NCI-H1436 (cell line): Measurements from ENCODE around the gene HMCN2.

Source experiments
- DNase-seq: peaks from one replicate; lab custom pipeline; 2025; lab: John Stamatoyannopoulos, UW

HMCN2 gene

DNA sequence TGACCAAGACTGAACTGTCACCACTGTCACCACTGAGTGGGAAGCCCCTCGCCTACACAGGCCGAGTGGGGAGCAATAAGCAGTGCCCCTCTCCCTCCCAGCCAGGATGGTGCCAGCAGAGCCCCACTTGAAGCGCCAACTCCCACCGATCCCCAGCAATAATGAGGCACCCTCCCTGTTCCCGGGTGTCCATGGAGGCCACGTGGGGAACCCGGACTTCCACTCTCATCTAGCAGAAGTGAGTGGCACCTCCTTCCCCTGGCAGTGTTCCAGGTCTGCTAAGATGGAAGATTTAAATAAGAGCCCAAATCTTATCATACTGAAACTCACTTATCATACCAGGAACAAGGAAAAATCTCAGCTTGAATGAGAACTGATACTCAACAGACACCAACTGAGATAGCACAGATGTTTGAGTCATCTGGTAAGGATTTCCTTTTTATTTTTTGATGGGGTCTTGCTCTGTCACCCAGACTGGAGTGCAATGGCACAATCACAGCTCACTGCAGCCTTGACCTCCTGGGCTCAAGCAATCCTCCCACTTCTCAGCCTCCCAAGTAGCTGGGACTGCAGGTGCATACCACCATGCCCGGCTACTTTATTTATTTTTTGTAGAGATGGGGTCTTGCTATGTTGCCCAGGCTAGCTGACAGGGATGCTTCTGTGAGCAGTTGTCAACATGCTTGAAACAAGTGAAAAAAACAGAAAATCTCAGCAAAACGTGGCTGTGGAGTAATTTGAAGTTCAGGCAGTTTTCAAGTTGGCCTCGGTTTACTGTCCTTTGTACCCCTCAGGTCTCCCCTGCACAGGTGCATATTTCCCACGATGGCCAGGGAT is 149.6 kb downstream of the HMCN2 start:
- no peak for DNase-seq

DNA sequence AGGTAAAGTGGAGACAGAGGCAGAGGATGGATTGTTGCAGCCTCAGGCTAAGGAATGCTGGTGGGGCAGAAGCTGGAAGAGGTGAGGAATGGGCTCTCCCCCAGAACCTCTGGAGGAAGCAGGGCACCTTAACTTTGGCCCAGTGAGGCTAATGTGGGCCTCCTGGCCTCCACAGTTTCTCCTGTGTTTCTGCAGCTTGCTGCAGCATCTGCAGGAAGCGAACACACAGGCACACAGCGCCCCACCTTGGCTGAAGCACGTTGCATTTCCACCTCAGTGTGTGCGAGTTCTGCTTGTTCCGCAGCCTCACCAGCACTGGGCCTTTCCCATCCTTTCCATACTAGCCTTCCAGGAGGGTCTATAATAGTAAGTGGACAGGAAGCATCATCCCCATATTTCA is 152.0 kb downstream of the HMCN2 start:
- no peak for DNase-seq

DNA sequence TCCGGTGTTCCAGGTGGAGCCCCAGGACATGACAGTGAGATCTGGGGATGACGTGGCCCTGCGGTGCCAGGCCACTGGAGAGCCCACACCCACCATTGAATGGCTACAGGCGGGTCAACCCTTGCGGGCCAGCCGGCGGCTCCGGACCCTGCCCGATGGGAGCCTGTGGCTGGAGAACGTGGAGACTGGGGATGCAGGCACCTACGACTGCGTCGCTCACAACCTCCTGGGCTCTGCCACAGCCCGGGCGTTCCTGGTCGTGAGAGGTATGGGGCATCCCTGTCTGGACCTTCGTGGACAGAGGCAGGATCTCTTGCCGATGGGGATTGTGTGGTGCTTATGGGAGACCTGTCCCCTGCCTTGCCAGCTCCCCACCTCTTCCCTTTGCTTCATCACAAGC is 153.2 kb downstream of the HMCN2 start:
- DNase-seq = no peak

DNA sequence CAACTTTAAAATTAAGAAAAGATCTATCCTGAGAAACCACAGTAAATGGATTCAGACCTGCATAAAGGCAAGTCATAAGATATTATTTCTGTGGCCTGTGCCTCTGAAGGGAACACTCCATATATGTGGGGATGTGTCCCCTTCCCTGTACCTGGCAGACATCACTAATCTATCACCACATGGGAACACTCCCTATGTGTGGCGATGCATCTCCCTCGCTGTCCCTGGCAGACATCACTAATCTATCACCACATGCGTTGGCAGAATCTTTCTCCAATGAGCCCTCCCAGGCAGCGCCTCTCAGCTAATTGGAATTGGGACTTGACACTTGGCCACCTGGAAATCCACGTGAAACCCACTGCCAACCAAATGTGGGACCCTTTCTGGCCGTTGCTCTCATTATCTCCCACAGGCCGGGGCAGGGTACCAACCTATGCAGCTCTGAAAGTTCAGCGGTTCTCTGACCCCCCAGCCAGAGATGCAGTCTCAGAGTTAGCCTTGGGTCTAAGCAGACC is 154.0 kb downstream of the HMCN2 start:
- DNase-seq = no peak

DNA sequence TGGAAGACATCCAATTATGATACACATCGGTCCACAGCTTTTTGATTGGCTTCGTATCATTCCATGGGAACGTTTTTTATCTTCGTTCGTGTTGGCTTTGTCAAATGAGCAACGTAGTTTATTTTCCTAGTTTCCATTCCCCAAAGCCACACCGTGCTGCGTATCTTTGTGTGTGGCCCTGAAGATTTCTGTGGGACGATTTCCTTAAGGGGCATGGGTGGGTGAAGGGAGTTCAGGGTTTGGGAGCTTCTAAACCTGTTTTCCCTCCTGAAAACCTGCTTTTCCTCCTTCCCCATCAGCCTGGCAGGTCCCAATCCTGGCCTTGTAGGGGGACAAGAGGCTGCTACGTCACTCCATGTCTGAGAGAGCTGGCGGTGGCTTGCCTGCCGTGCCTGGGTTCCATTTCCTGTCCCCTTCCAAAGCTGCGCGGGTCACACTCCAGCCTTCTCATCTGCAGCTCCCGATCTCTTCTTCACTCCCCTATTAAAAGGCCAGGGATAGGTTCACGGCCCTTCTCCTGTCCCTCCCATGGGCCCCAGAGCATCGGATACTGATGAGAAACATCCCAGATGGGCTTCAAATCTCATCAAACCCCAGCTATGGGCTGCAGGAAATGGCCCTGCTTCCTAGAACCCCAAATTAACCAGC is 155.7 kb downstream of the HMCN2 start:
- no peak for DNase-seq

DNA sequence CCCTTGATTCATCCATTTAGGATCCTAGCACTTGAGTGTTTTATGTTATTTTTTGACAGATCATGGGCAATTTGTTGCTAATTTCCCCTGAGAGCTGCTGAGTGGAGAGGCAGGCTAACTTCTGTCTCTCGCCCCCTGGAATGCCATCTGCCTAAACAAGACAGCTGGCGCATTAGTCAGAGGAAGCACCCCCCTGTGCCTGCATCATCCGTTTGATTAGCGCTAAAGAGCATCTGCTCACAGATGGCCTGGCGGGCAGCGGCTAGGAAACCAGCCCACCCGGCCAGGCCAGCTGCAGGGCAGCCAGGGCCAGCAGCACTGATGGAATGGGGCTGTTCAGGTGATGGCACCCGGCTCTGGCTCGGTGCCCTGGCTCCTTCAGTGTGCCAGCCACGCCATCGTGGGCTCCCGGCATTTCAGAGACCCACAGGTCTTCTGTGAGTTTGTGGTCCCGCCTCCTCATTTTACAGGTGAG is 156.3 kb downstream of the HMCN2 start:
- peak; percentile 15 for DNase-seq

DNA sequence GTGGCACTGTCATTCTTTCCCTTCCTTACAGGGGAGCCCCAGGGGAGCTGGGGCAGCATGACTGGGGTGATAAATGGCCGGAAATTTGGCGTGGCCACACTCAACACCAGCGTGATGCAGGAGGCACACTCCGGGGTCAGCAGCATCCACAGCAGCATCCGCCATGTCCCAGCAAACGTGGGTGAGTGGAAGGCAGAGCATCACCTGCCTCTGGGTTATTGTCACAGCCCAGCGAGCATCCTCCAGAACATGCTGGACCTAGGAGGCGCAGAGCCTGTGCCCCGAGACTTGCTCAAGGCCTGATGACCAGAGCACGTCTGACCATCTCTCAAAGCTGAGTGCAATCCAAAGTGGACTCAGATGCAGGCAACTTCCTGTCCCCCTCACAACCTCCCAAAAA is 157.0 kb downstream of the HMCN2 start:
- no peak for DNase-seq

DNA sequence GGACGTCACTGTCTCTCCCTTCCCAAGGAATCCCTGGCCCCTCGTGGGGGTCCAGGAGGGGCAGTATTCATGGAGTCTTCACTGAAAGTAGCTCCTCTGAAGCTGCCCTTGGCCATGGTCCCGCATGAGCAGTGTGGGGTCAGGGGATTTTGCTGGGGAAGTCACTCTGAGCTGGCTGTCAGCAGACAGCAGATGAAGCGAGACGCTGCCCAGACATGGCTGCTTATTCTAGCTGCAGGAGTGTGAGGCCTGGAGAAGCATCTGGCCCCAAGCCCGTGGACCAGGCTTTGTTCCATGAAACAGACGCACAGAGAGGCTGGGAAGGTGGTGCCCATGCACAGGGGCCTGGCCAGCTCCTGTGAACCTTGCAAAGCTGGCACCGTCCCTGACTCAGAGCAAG is 157.7 kb downstream of the HMCN2 start:
- no peak for DNase-seq

DNA sequence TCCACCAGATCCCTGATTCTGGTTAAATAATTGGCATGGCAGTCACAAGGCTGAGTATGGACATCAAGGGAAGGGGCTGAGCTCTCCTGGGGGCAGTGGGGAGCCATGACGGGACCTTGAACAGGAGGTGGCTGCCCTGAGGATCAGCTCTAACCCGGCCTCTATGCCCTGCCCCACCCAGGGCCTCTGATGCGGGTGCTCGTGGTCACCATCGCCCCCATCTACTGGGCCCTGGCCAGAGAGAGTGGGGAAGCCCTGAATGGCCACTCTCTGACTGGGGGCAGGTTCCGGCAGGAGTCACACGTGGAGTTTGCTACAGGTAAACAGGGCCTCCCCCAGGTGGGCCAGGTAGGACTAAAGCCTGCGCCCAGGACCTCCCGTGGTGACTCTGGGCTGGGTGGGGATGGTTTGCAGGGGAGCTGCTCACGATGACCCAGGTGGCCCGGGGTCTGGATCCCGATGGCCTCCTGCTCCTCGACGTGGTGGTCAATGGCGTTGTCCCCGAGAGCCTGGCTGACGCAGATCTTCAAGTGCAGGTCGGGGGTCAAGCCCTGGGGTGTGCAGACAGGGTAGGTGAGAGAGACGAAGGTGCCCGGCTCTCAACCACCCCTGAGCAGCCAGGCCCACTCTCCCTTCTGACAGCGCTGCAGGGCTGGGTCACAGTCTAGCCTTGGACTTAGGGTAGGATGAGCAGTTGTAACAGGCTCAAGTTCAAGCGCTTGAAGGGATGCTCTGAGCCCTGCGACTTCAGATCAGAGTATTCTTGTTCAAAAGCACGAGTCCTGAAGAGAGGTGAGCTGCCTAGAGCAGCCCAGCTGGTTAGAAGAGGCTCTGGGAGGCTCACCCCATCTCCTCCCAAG is 159.3 kb downstream of the HMCN2 start:
- DNase-seq = no peak

DNA sequence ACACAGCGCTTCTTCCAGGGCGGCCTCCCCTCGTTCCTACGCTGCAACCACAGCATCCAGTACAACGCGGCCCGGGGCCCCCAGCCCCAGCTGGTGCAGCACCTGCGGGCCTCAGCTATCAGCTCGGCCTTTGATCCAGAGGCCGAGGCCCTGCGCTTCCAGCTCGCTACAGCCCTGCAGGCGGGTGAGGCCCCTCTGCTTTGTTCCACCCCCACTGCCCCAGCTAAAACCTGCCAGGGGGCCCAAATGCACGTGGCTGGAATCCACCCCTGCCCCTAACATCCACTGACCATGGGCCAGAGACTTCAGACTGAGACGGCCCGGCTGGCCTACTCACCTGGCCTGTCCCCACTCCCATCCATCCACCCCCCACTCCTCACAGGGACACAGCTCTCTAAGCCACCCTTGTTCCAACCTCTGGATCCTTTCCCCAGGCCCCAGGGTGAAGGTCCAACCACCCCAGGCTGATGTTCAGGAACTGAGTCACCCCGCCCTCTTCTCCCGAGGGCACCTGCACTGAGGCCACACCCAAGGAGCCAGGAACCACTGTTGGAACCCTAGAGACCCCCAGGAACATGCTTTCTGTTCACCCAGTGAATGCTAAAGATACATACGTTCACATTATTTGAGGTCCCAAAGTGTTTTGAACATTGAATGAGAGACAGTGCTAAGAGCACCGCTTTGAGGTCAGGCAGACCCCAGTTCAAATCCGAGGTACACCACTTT is 160.3 kb downstream of the HMCN2 start:
- DNase-seq = no peak

DNA sequence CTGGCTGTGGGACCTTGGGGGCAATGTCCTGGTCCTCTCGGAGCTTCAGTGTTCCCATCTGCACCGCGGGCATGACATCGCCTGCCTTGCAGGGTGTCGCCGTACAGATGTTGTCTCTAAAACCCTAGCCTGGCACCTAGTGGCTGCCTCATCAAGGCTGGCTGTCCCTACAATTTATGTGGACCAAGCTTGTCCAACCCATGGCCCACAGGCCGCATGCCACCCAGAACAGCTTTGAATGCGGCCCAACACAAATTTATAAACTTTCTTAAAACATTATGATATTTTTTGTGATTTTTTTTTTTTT is 160.9 kb downstream of the HMCN2 start:
- DNase-seq = no peak

DNA sequence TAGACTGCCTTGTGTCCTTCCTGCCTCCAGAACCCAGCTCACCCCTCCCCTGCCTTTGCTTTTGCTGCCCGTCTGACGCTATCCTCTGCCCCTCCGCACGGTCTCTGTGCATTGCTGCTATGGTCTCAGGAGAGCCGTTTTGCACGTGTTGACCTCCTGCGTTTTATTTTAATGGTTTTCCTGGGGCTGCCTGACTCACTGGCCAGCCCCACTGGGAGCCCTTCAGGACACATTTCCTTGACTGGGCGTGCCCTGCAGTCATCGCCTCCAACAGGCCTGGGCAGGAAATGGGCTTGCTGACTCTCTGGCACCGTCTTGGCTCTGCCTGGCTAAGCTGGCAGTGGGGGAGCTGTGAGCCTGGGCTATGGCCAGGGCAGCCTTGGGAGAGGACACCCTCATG is 161.3 kb downstream of the HMCN2 start:
- DNase-seq = peak; percentile 43

DNA sequence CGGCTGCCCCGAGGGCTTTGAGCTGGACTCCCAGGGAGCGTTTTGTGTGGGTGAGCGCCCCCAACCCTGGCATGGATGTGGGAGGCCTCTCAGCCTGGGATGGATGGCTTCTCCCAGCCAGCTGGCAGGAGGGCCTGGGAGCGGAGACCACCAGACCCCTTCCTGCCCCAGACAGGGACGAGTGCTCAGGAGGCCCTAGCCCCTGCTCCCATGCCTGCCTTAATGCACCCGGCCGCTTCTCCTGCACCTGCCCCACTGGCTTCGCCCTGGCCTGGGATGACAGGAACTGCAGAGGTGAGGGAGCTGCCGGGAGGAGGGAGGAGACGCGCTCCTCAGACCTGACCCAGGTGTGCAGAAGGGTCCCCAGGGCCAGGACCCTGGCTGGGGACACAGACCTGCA is 161.8 kb downstream of the HMCN2 start:
- no peak for DNase-seq

DNA sequence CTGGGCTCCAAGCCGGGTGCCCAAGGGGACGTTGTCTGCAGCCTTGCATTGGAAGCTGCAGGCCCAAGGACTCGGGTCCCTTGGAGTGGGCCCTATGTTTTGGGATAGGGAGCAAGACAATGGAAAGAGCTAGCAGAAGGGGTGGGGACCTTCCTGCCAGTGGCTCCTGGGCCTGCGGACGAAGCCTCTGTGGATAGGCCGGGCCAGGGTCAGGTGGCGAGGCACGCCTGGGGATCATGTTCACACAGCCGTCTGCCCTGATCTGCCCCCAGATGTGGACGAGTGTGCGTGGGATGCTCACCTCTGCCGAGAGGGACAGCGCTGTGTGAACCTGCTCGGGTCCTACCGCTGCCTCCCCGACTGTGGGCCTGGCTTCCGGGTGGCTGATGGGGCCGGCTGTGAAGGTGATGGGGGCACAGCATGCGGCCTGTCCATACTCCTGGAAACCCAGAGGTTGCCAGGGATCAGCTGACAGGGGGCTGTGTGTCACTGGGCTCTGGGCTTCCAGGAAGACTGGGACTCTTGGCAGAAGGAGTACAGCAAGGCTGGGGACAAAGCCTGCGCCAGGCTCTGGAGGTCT is 162.6 kb downstream of the HMCN2 start:
- no peak for DNase-seq

DNA sequence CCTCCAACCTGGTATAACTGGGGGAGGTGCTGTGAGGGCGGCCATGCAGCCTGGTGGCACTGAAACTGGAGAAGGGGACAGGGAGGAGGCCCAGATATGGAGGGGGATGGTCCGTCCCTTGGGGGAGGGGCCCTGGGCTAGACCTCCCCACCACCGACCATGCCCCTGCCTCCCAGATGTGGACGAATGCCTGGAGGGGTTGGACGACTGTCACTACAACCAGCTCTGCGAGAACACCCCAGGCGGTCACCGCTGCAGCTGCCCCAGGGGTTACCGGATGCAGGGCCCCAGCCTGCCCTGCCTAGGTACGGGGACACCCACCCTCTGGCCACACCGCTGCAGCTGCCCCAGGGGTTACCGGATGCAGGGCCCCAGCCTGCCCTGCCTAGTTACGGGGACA is 163.8 kb downstream of the HMCN2 start:
- DNase-seq = no peak

DNA sequence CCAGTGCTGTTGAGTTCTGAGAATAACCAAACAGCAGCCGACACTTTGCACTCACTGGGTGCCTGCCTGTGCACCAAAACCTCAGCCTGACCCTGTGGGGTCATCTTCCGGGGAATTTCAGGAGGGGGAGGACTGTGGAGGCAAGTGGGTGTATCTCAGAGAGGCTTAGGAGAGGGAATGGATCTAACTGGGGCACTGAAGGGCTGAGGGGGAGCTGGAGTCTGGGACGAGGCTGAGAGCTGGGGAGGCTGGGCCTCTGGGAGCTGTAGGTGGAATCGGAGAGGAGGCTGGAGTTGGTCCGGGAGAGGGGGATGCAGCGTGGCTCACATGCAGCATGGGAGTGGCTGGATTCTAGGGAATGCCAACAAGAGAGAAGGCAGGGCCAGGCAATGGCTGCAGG is 164.3 kb downstream of the HMCN2 start:
- no peak for DNase-seq

DNA sequence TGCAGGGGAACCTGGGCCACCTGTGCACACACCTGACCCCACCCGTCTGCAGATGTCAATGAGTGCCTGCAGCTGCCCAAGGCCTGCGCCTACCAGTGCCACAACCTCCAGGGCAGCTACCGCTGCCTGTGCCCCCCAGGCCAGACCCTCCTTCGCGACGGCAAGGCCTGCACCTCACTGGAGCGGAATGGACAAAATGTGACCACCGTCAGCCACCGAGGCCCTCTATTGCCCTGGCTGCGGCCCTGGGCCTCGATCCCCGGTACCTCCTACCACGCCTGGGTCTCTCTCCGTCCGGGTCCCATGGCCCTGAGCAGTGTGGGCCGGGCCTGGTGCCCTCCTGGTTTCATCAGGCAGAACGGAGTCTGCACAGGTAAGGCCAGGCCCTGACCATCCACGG is 164.7 kb downstream of the HMCN2 start:
- no peak for DNase-seq

DNA sequence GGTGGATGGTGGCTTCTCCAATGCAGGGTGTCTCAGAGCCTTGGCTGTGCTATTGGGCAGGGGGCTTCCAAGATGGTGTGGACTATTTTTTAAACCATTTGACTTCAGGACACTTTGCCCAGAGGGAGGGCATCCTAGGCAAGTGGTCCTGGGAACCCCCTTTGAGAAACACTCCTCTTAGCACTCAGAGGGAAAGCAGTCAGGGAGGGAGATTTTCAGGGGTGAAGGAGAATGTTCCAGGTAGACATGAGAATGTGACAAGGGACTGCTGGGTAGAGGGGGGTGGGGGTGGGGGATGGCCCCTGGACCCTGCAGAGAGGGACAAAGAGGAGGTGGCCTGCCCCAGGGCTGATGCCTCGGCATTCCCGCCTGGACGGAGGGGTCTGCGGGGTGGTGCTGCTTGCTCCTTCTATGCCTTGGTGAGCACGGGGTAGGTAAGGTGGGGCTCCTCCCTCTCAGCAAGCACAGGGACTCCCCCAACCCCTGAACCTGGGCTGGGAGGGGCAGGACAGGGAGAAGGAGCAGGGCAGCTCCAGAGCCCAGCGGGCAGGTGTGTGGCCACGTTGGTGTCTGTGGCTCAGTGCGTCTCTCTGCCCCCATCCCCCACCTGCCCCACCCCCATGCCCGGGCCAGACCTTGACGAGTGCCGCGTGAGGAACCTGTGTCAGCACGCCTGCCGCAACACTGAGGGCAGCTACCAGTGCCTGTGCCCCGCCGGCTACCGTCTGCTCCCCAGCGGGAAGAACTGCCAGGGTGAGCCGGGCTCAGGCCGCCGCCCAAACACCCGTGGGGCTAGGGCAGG is 165.4 kb downstream of the HMCN2 start:
- no peak for DNase-seq

DNA sequence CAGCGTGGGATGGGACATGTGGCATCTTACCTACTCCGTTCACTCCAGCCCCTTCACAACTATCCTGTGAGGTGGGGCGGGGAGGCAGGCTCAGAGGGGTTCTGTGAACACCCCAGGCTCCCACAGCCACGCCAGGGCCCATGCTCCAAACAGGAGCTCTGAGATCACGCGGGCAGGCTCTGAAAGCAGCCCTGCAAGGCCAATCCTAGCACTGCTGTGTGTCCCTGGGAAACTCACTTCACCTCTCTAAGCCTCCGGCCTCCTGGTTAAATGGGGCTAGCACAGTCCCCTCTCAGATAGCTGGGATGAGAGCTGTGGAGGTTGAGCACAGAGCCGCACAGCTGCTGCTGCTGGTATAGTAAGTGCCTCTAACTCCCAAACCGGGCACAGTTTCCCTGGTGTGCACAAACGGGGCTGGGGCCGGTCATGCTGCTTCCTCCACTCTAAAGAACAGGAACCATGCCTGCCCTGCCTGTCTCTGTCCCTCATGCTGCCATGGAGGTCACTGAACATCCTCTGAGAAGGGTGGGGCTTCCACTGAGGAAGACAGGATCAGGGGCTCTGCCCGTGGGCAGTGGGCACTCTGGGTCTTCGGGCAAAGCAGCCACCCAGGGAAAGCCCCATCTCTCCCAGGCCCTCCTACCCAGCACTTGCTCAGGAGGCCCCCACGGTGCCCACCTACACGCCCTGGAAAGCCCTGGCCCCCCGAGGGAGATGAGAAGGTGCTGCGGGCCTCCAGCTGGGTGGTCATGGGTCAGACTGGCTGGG is 166.2 kb downstream of the HMCN2 start:
- no peak for DNase-seq

DNA sequence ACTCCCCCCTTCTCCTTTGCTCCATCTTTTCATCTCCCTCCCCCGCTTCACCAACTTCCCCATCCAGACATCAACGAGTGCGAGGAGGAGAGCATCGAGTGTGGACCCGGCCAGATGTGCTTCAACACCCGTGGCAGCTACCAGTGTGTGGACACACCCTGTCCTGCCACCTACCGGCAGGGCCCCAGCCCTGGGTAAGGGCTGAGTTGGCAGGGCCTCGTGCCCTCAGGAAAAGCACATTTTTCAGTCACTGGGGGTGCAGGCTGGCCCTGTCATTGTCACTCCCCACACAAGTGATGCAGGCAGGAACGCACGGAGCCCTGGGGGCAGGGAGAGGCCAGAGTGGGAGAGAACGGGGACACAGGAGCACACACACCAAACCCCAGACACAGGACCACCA is 166.8 kb downstream of the HMCN2 start:
- no peak for DNase-seq
